Breast epithelium (tissue), 4 donors: ENCODE results near the gene ASCC1. TPM values are rescaled to one million over a fixed set of nuclear protein-coding genes. Genes with fewer than 3 reads are reported as not detected.
A peak's percentile ranks its signal among the peaks of the same experiment; 100 is the strongest.

ENCODE experiments used
- DNase-seq, 2 donors: peaks; one replicate each; pipeline ENCODE4 v3.0.0-alpha.2; 2019; ENCODE audit warnings: low spot score in 2 of 2
- H3K27ac ChIP-seq, 2 donors: fragments of 200-600 bp; sonication (generic) in 1 of 2; one replicate each; pipeline ENCODE4 v1.5.1; 2016 to 2019; ENCODE audit warnings: mild to moderate bottlenecking in 1 of 2
- H3K27me3 ChIP-seq, 2 donors: fragments of 200-600 bp; sonication (generic) in 1 of 2; one replicate each; pipeline versions ENCODE4 v1.5.1 to v1.6.0; 2017 to 2019; ENCODE audit warnings: control low read depth in 1 of 2, mild to moderate bottlenecking in 1 of 2
- H3K36me3 ChIP-seq: fragments of 200-600 bp; one replicate; pipeline ENCODE4 v1.5.1; 2019
- H3K4me1 ChIP-seq, 2 donors: fragments of 200-600 bp; sonication (generic); one replicate each; pipeline ENCODE4 v1.5.1; 2016 to 2019; ENCODE audit warnings: control low read depth in 1 of 2
- H3K4me3 ChIP-seq, 3 donors: fragments of 200-600 bp; sonication (generic); 1 replicate in 2 of 3; 2 replicates in 1 of 3; pipeline ENCODE4 v1.5.1; 2016 to 2019; ENCODE audit warnings: mild to moderate bottlenecking in 3 of 3, moderate library complexity in 2 of 3
- H3K9me3 ChIP-seq, 2 donors: fragments of 200-600 bp; sonication (generic) in 1 of 2; one replicate each; pipeline ENCODE4 v1.5.1; 2016 to 2019; ENCODE audit warnings: control low read depth in 1 of 2
- CTCF ChIP-seq, 3 donors: fragments of 450-650 bp; IDR thresholded peaks; one replicate each; pipeline ENCODE4 v1.5.1; 2016 to 2017; ENCODE audit warnings: antibody characterized with exemption in 3 of 3, mild to moderate bottlenecking in 3 of 3, moderate library complexity in 3 of 3
- POLR2A ChIP-seq: fragments of 450-650 bp; IDR thresholded peaks from one replicate; pipeline ENCODE4 v1.6.1; 2016; ENCODE audit warnings: antibody characterized with exemption, mild to moderate bottlenecking, moderate library complexity
- POLR2AphosphoS5 ChIP-seq, 3 donors: sonication (generic); formaldehyde crosslinking; IDR thresholded peaks; one replicate each; pipeline ENCODE4 v1.6.1; 2017; ENCODE audit warnings: antibody characterized with exemption in 3 of 3
- intact Hi-C: fragments of 100-400 bp; cut with DNase I; formaldehyde crosslinking; loops from one replicate; pipeline ENCODE4 v1.15.1; 2023; ENCODE audit warnings: low total_unique reads
- total RNA-seq, 3 donors: library from RNA; depleted of rRNA; stranded (reverse); fragments of >200 nt; gene quantifications; one replicate each; pipeline ENCODE4 v1.1.0, GENCODE V29; 2016

ASCC1 gene
- total RNA-seq, 3 donors from 2014 or later: 28.5 to 42.9 (median 29.6) TPM

GRCh38 chr10:72087969-72088888, 127.8 kb downstream of the ASCC1 start, which contains the start of gene SPOCK2:
TSS of gene SPOCK2 (minus strand) at chr10:72088551. CDS start at chr10:72088328, 223 bp downstream.
- TF ChIP-seq CTCF (IDR thresholded peaks at IDR 0.05) (no peak), POLR2A (no peak), POLR2AphosphoS5 (IDR thresholded peaks at IDR 0.05) (no peak)

GRCh38 chr10:72087392-72087968, 128.6 kb downstream of the ASCC1 start:
- H3K4me1 ChIP-seq: peaks cover 7 to 11% of the 10 kb centered on the region in 2 donors
- peaks cover 0 to 21% of the 10 kb centered on the region in 2 donors for H3K27me3 ChIP-seq
- H3K4me3 ChIP-seq: peak overlapping the region; percentile 34 to 67 (median 49)
- TF ChIP-seq POLR2A: no peak
- TF ChIP-seq CTCF (IDR thresholded peaks at IDR 0.05): no peak
- no peak for TF ChIP-seq POLR2AphosphoS5 (IDR thresholded peaks at IDR 0.05)
- H3K36me3 ChIP-seq: no peaks in the 10 kb centered on the region
- DNase-seq: no peak
- H3K27ac ChIP-seq: peak overlapping the region in 1 of 2 donors; percentile 14
- intact Hi-C loops: no loop called here
- H3K9me3 ChIP-seq: no peaks in the 10 kb centered on the region

More at GRCh38 chr10:72087969-72088888, 127.8 kb downstream of the ASCC1 start, which contains the start of gene SPOCK2:
- peak within 1 kb of the TSS; percentile 34 to 67 (median 49) for H3K4me3 ChIP-seq
- no peaks in the 10 kb centered on the region for H3K36me3 ChIP-seq
- H3K4me1 ChIP-seq: peaks cover 7 to 11% of the 10 kb centered on the region in 2 donors
- H3K27ac ChIP-seq: peak within 1 kb of the TSS in 1 of 2 donors; percentile 14
- H3K27me3 ChIP-seq: peaks cover 0 to 21% of the 10 kb centered on the region in 2 donors
- intact Hi-C loops: no loop called here
- H3K9me3 ChIP-seq: no peaks in the 10 kb centered on the region
- DNase-seq: no peak

GRCh38 chr10:72086466-72087391, 129.3 kb downstream of the ASCC1 start:
- peaks cover 0 to 21% of the 10 kb centered on the region in 2 donors for H3K27me3 ChIP-seq
- H3K36me3 ChIP-seq: no peaks in the 10 kb centered on the region
- H3K4me3 ChIP-seq: peak overlapping the region; percentile 34 to 67 (median 49)
- peak overlapping the region; percentile 14 to 37 for H3K27ac ChIP-seq
- peaks cover 7 to 11% of the 10 kb centered on the region in 2 donors for H3K4me1 ChIP-seq
- DNase-seq: no peak
- H3K9me3 ChIP-seq: no peaks in the 10 kb centered on the region
- TF ChIP-seq POLR2A (no peak), POLR2AphosphoS5 (IDR thresholded peaks at IDR 0.05) (no peak), CTCF (IDR thresholded peaks at IDR 0.05) (no peak)
- intact Hi-C loops: no loop called here

GRCh38 chr10:72085864-72086465, 130.1 kb downstream of the ASCC1 start:
- Histone ChIP-seq H3K27me3 (peaks cover 0 to 21% of the 10 kb centered on the region in 2 donors), H3K27ac (peak overlapping the region in 1 of 2 donors; percentile 37), H3K4me1 (peaks cover 7 to 11% of the 10 kb centered on the region in 2 donors), H3K36me3 (no peaks in the 10 kb centered on the region), H3K4me3 (peak overlapping the region in 1 of 3 donors; percentile 31), H3K9me3 (no peaks in the 10 kb centered on the region)
- intact Hi-C loops: no loop called here
- TF ChIP-seq CTCF (IDR thresholded peaks at IDR 0.05) (no peak), POLR2A (no peak), POLR2AphosphoS5 (IDR thresholded peaks at IDR 0.05) (no peak)
- no peak for DNase-seq
